Stimulated activated CD8-positive, alpha-beta memory T cell treated with anti-CD3 and anti-CD28 coated beads, Interleukin-15, amount 100 ng/mL, for 4 hours (primary cell): ENCODE data around the gene MAGEB3.
"Not testable (repeated sequence)": the region's sequence is repeated elsewhere in the genome, so short reads cannot be mapped to it uniquely, and the experiment has no call there.

ENCODE experiments used
- DNase-seq, 2 donors: peaks; one replicate each; pipeline ENCODE4 v3.0.0-alpha.2; 2020; ENCODE audit warnings: low read depth in 2 of 2

The MAGEB3 gene, protein sequence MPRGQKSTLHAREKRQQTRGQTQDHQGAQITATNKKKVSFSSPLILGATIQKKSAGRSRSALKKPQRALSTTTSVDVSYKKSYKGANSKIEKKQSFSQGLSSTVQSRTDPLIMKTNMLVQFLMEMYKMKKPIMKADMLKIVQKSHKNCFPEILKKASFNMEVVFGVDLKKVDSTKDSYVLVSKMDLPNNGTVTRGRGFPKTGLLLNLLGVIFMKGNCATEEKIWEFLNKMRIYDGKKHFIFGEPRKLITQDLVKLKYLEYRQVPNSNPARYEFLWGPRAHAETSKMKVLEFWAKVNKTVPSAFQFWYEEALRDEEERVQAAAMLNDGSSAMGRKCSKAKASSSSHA

DNA sequence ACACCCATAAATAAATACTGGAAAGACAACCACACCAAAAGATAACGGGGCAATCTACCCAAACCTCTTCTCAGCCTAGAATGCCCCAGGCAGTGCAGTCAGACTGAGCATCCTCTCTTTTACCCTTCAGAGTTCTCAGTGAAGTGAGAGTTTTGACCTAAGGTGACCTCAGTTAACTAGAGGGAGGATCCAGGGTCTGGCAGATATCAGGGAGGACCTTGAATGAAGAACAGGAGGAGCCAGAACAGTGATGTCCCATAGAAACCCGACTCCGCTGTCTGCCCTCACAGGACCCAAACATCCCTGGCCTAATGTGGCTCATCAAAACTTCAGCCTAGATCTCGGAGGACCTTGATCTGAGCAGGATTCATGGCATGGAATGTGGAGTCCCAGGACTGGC lies at the start of gene MAGEB3:
Gene MAGEB3, plus strand, starts transcription at position 263 of the 400 bp plus-strand sequence. CDS start 5,268 bp downstream, outside the sequence.
- no peak for DNase-seq

DNA sequence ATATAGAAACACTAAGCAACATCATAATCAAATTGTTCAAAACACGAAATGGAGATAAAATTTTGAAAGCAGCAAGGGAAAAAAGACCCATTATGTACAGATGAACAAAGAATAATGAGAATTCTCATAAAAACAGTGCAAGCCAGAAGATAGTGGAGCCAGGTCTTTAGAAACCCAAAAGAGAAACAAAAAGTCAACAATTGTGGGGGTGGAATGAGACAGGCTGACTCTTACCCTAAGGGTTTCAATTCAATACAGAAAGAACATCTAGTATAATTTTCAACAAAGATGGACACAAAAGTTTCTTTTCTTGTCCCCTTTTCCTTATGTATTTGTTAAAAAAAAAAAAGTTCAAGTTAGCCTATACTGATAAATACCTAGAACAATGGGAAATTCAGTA lies 49.1 kb upstream of the MAGEB3 start:
- no peak for DNase-seq

DNA sequence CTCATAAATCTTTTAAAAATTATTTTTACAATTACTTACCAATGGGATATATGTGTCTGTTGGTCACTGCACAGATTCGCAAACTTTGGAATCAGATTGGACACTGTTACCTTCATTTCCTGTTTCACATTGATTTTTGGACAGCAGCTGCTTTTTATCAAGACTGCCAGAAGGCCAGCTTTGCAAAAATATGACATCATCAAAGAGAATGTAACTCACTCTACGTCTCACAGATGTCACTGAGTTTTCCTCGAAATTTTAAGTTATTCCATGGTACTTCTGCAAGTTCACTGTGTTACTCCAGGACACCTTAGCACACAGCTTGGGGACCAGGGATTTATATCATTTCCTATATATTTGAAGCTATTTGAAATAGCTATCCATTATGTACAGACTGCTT lies 46.9 kb upstream of the MAGEB3 start:
- DNase-seq = no peak

DNA sequence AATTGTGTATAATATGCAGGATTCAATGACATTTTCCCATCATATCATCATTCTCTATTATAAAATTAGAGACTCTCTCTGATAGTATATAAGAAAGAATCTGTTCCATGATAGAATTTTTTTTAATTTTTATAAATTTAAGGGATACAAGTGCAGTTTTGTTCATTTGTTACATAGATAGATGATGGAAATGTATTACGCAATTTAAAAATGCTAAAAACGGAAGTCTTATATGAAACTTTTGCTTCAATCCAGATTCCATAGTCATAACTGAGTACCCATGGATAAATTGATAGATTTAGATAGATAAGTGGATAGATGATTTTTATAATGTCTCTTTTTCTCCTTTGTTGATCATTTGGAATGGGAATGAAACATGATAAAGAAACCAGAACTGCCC lies 40.0 kb upstream of the MAGEB3 start:
- DNase-seq = no peak

DNA sequence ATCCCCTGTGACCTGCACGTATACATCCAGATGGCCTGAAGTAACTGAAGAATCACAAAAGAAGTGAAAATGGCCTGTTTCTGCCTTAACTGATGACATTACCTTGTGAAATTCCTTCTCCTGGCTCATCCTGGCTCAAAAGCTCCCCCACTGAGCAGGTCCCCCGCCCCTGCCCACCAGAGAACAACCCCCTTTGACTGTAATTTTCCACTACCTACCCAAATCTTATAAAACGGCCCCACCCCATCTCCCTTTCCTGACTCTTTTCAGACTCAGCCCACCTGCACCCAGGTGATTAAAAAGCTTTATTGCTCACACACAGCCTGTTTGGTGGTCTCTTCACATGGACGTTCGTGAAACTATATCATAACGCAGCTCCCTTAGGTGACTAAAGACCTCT lies 36.5 kb upstream of the MAGEB3 start:
- not testable (repeated sequence) for DNase-seq

DNA sequence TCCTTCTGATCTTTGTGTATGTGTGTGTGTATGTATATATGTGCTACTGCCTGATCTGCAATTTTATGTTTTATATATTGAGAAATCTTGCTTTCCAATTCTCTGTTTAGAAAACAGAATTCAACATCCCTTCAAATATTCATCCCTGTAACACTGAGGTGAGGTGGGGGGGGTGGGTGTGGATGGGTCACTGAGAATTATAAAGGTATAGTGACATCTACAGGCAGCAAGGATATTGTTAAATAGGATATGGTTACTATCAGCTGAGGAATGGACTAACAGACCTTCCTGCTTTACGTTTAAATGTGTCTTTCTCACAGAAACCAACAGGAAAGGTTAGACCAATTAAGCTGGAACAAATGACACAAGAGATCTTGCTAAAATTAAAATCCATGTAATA lies 34.1 kb upstream of the MAGEB3 start:
- no peak for DNase-seq

DNA sequence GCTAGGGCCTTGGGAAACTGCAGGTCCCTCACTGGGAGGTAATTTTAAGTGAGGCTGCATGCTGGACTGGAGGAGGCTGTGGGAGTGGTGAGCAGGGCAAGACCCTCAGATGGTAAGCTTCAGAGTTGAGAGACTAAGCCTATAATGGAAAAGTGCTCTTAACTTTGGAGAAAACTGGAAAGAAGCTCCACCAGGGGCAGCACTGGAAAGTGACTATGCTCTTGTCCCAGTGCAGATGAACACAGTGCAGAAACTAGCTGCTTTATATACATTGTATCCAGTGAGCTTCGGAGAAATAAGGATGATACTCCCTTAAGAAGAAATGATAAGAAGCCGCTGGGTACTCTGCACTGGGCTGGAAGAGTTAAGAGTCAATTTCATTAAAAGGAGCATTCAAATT lies 18.3 kb upstream of the MAGEB3 start:
- DNase-seq = no peak

DNA sequence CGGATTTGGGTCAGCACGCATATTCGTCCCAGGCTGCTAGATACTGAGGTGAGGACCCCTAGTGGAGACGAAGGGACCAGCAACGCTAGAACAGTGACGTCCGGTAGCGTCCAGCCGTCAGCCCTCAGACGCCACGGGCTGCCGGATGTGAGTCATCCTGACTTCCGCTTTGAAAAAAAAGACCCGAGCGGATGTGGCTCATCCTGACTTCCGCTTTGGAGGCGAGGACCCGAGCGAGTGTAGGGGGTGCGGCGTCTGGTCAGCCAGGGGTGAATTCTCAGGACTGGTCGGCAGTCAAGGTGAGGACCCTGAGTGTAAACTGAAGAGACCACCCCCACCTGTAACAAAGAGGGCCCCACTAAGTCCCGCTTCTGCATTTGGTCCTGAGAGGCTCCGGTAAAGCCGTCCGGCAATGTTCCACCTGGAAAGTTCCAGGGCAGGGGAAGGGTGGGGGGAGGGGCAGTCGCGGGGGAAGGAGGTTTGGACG lies 15.1 kb upstream of the MAGEB3 start, which contains the start of gene MAGEB2:
Gene MAGEB2, plus strand, starts transcription at position 207 of the 487 bp plus-strand sequence. CDS start 3,018 bp downstream, outside the sequence.
- no peak for DNase-seq

DNA sequence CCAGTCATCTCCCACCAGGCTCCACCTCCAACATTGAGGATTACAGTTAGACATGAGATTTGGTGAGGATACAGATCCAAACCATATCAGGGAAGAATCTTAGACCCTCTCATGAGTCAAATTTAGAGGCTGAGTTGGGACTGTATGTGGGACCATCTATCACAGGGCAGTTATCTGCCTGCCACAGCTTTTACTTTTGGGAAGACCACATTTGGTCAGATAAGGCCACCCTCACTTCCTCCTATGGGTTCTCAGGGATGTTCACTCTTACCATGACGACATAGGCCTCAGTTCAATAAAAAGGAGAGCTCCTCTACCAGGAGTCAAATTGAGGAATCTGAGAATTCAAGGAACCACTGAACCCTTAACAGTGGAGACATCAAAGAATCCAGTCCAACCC lies 13.0 kb upstream of the MAGEB3 start:
- DNase-seq = no peak

DNA sequence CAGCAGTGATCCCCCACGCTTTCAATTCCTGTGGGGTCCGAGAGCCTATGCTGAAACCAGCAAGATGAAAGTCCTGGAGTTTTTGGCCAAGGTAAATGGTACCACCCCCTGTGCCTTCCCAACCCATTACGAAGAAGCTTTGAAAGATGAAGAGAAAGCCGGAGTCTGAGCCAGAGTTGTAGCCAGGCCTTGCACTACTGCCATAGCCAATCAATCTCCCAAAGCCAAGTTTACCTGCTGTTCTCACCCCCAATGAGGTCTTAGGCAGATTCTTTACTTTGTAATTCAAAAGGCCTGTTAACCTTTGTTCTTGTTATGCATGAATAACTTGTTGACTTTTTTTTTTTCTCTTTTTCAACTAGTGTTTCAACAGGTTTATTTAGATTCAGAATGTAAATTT lies 11.1 kb upstream of the MAGEB3 start:
- DNase-seq = no peak

DNA sequence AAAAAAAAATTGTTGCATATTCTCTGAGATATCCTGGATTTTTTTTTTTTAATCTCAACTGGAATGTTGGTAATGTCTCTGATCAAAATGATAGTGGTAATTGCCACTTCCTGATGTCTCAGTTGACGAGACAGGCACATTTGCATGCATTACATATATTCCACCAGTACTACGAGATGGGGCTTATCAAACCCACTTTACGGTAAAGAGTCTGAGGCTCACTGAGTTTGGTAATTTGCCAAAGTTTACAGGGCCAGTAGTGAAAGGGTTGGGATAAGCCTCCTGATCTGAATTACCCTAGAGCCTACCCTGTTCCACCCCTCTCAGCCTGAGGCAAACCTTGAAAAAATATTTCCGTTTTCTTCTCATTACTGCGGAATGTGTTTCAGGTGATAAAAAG lies 9.8 kb upstream of the MAGEB3 start:
- no peak for DNase-seq

DNA sequence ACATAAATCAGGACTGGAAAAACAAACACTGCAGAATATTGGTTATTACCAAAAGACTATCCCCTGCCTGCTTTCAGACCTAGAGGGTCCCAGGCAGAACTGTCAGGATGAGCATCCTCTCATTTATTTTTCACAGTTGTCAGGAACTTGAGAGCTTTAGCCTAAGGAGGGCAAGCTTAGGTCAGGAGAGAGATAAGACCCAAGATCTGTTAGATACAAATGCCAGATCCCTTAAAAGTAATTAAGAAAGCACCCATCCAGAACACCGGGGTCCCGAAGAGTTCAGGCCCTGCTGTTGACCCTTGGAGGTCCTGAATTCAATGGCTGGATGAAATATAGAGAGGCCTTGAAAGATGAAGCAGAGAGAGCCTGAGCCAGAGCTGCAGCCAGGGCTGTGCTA lies 5.9 kb upstream of the MAGEB3 start:
- no peak for DNase-seq

DNA sequence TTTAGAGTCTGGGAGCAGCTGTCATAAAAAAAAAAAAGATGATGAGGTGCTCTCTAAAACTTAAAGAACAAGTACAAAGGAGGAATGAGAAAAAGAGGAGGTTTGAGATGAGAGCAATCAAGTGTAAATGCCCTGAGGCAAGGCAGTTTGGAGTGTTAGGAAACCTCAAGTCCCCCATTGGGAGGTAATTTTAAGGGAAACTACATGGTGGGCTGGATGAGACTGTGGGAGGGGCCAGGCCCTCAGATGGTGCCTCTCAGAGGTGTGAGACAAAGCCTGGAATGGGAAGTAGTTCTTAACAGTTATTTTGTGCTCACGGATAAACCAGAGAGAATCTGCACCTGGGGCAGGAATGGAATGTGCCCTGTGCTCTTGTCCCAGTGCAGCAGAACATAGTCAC lies 1.9 kb upstream of the MAGEB3 start:
- no peak for DNase-seq

DNA sequence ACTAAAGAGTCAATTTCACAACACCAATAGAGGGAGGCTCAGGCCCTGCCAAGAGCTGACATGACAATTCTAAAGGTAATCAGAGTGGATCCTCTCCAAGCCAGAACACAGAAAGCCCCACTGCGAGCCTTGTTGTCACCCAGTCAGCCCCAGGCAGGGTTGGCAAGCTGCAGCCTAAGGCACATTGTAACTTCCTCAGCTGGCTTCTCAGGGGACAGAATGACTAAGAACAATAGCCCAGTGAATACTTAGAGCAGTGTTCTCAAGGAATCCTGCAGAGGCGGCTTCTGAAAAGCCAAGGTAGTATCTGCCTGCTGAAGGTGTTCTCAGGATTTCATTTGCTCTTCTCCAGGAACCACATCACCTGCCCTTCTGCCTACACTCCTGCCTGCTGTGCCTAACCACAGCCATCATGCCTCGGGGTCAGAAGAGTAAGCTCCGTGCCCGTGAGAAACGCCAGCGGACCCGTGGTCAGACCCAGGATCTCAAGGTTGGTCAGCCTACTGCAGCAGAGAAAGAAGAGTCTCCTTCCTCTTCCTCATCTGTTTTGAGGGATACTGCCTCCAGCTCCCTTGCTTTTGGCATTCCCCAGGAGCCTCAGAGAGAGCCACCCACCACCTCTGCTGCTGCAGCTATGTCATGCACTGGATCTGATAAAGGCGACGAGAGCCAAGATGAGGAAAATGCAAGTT lies 11.4 kb downstream of the MAGEB3 start, which contains the start of gene MAGEB4:
Gene MAGEB4, plus strand, starts transcription at position 277 of the 692 bp plus-strand sequence. Its CDS starts 136 bp downstream, at position 413.
- DNase-seq = no peak

DNA sequence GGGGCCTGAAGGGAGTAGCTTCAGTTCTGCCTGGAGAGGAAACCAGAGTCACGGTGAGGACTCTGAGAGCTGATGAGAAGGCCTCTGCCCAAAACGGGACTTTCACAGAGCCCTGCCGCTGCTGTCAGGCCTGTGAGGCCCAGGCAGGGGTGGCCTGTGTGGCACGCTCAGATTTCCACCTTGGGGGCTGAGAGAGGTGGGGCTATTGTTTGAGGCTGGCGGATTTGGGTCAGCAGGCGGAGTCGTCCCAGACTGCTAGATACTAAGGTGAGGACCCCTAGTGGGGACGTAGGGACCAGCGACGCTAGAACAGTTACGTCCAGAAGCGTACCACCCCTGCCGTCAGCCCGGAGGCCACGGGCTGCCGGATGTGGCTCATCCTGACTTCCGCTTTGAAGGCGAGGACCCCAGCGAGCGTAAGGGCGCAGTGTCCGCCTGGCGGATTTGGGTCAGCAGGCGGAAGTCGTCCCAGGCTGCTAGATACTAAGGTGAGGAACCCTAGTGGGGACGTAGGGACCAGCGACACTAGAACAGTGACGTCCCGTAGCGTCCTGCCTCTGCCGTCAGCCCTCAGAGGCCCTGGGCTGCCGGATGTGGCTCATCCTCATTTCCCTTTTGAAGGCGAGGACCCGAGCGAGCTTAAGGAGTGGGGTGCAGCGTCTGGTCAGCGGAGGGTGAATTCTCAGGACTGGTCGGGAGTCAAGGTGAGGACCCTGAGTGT lies 16.5 kb downstream of the MAGEB3 start, which contains the start of gene MAGEB1:
Gene MAGEB1, plus strand, starts transcription at position 378 of the 721 bp plus-strand sequence. CDS start 3,348 bp downstream, outside the sequence.
- DNase-seq = no peak

DNA sequence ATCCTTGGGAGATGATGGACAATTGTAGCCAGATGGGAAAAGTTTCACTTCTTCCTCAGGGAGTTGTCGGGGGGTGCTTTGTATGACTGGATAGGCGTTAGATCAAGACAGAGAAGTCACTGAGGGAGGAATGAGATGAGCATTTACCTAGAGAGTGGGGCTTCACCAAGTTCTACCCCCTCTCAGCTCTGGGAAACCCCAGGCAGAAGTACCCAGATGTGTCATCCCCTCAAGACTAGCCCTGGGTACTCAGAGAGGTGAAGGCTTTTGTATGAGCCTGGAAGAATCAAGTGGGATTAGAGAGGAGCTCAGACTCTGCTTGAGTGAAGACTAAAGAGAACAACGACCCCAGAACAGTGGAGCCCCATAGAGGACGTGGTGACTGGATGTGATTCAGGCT lies 18.4 kb downstream of the MAGEB3 start:
- DNase-seq = no peak

DNA sequence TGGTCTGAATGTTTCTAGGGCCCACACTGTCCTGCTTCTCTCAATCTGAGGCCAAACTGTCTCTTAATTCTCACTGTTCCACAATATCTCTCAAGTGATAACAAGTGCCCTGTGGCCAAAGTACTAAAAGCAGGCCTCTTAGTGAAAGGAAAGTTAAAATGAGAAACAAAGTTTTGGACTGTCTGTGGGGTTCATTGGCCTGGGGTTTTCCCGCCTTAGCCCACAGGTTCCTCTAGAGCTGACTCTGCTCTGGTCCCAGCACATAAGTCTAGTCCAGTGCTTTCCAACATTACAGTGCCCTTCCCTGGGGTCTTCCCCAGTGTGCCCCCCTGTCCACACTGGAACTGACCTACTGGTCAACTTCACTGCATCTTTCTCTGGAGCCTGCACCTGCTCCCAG lies 22.8 kb downstream of the MAGEB3 start:
- no peak for DNase-seq

DNA sequence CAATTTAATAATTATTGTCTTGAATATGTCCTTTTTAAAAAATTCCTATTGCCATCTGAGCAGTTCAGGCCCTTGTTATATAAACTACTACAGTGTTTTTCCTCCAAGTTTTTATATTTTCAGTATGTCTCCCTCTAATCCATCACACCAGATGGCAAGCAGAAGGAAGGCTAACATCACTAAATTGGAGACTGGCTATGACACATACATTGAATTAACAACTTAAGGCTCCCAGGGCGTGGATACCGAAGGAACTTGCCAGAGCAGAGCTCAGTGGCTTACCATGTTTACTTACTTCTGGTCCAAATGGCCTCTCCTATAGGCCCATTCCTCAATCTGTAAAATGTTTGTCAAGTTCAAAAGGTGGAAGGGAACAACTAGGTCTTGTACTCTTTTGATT lies 29.5 kb downstream of the MAGEB3 start:
- no peak for DNase-seq

DNA sequence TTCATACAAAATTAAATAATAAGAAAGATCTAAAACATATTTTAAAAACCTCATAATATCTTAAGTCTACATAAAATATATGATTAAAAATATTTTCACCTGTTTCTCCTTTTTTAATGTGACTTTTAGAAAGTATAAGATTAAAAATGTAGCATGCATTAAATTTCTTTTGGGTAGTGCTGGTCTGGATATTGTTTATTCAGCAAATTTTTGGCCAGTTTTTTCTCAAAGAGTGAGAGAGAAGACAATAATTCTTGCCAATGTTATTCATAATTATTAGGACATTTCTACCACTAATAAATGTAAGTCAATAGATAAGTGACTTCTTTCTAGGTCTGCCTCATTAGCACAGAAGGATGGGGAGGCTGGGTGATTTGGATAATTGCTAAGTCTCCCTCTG lies 30.6 kb downstream of the MAGEB3 start:
- DNase-seq = no peak

DNA sequence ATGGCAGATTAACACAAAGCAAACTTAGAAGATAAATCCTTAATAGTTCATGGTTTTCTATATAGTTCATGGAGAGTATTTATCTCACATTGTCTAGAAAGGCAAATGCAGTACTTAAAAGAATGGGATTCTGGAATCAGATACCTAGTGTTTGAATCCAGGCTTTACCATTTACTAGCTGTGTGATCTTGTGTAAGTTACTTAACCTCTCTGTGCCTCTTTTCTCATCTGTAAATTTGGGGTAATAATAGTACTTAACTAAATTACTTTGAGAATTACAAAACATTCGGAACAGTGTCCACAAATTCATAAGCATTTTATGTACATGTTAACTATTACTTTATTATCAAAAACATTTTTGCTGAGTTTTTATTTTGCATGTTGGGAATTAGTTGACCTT lies 32.3 kb downstream of the MAGEB3 start:
- no peak for DNase-seq

DNA sequence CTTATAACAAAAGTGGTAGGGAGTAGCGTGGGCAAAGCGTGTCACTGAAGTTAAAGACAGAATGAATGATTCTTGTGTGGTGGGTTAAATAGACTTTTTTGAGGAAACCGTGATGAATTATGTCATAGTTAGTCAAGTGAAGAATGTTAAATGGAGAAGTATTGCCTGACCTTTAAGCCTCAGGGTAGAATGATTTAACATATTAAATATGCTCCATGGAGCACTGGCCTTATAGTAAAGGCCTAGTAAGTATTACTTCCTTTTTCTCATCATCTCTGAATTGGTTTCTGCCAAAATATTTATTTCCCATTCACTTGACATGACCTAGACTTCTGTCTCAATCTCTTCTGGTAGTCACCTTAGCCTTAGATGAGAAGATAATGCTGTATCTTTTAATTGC lies 40.2 kb downstream of the MAGEB3 start:
- no peak for DNase-seq

DNA sequence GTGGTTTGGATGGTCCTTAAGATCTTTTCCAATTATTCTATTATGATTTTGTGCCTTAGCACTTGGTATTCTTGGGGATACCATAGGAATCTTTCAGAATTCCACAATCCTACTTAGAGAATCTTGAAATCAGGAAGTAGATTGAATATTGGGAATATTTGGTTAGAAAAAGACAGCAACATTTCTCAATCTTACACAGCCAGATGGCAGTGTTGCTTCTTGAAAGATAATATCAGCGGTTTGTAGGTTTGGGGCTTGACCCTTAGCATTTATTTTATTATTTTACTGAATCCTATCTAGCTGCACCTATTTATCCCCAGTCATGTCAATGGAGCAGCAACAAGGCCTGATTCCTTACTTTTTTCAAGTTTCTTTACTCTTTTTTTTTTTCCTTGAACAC lies 45.0 kb downstream of the MAGEB3 start:
- DNase-seq = no peak
